Measurements from ENCODE around the gene ACSL5. TPM values are rescaled to one million over a fixed set of nuclear protein-coding genes. Genes with fewer than 3 reads are reported as not detected.

Gene ACSL5
- 3.3 and 4.4 TPM in 2 replicates for total RNA-seq

DNA sequence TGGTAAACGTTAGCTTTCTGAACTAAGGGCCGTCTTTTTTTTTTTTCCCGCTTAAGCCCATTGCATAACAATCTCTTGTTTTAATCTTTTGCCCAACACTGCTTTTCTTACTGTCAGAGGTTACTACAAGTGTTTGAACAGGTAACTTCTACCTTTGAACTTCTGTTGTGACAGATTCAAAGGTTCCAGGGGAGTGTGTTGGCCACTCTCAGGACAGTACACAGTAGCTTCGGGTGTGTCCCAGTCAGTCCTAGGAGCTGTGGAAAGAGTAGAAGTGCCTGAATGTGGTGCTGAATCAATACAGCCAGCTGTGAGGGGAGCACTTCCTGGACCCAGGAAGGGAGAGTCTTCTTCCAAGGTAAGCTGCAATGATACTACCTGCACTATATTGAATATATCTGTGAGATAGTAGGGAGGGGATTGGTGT, at the start of gene ACSL5:
Gene ACSL5, plus strand, starts transcription at position 205 of the 427 bp plus-strand sequence. CDS start 20,831 bp downstream, outside the sequence.

GRCh38 chr10:112446855-112447619, 73.1 kb downstream of the ACSL5 start, which contains the start of the genes VTI1A and ZDHHC6:
Gene VTI1A (plus strand): TSS chr10:112447215. CDS start chr10:112447374, 159 bp downstream.
Gene ZDHHC6 (minus strand): TSS chr10:112446914. CDS start chr10:112445436, 1,478 bp downstream.

Other genes with a start within 250 kb of the ACSL5 start
- 9.9 and 12.3 TPM in 2 replicates for gene GPAM, start 190.4 kb upstream of the ACSL5 start, total RNA-seq
- gene TECTB, start 90.7 kb upstream of the ACSL5 start, total RNA-seq: not detected in 2 replicates
- 19.4 and 22.6 TPM in 2 replicates for gene ZDHHC6, start 72.8 kb downstream of the ACSL5 start, total RNA-seq
- gene VTI1A, start 73.1 kb downstream of the ACSL5 start, total RNA-seq: 15.3 and 20.2 TPM in 2 replicates

Measured in bronchial smooth muscle cell (primary cell).